Endothelial cell of umbilical vein (primary cell): ENCODE data around the gene ATXN10. TPM values are rescaled to one million over a fixed set of nuclear protein-coding genes. Genes with fewer than 3 reads are reported as not detected.

Source experiments
- BruUV-seq: library from RNA; stranded (reverse); fragments of 400-500 nt; replicated peaks from 2 replicates; lab custom pipeline; 2021; lab: Mats Ljungman, UMichigan
- CTCF ChIA-PET: fragments of 300-600, 350-600 bp; sonication (Branson Sonifier 250); formaldehyde crosslinking; loops from one replicate; lab custom pipeline; 2021; ENCODE audit warnings: antibody characterized with exemption, inconsistent platforms; lab: Charles Lee
- POLR2A ChIA-PET: fragments of 300-600, 350-600 bp; sonication (Branson Sonifier 250); formaldehyde crosslinking; loops from one replicate; lab custom pipeline; 2021; ENCODE audit warnings: antibody characterized with exemption, inconsistent platforms; lab: Charles Lee
- DNase-seq: peaks from one replicate; pipeline ENCODE4 v3.0.0-alpha.2; 2011; ENCODE audit warnings: low read depth, low spot score
- FAIRE-seq: peaks from 2 replicates; lab custom pipeline; 2011; peaks lifted over from hg19 to GRCh38; lab: Jason Lieb, UNC
- H2AFZ ChIP-seq: 2 replicates; pipeline ENCODE4 v1.6.0; 2012; ENCODE audit warnings: low read depth, low read length, control low read depth, inconsistent platforms
- H3K27ac ChIP-seq: 2 replicates; pipeline ENCODE4 v1.5.1; 2011; ENCODE audit warnings: low read depth, mild to moderate bottlenecking, control low read depth, low read length, moderate library complexity; ENCODE audit not compliant: insufficient read depth
- H3K27me3 ChIP-seq, 2 experiments: 2 replicates each; pipeline versions ENCODE4 v1.6.0 to v1.6.1; 2011; ENCODE audit warnings: low read length in 2 of 2, mixed read lengths in 1 of 2; ENCODE audit not compliant: control insufficient read depth in 2 of 2, insufficient read depth in 2 of 2
- H3K36me3 ChIP-seq, 2 experiments: 2 replicates in 1 of 2; 3 replicates in 1 of 2; pipeline ENCODE4 v1.5.1; 2011; ENCODE audit warnings: low read length in 2 of 2, mild to moderate bottlenecking in 1 of 2, moderate library complexity in 1 of 2; ENCODE audit not compliant: control insufficient read depth in 2 of 2, insufficient read depth in 2 of 2; ENCODE audit errors: extremely low read depth in 1 of 2
- H3K4me1 ChIP-seq: 3 replicates; pipeline ENCODE4 v1.5.1; 2011; ENCODE audit warnings: mild to moderate bottlenecking, low read length; ENCODE audit not compliant: control insufficient read depth, insufficient read depth; ENCODE audit errors: extremely low read depth
- H3K4me2 ChIP-seq: 2 replicates; pipeline ENCODE4 v1.6.1; 2011; ENCODE audit warnings: low read length, control low read depth, mixed read lengths; ENCODE audit not compliant: insufficient read depth
- H3K4me3 ChIP-seq, 3 experiments: fragments of 200-600 bp in 1 of 3; sonication (generic), shearing (Covaris generic) in 1 of 3; replicated peaks in 1 of 3; 2 replicates each; pipeline ENCODE4 v1.5.1; 2011 to 2016; ENCODE audit warnings: control low read depth in 3 of 3, low read length in 3 of 3, mild to moderate bottlenecking in 2 of 3, inconsistent platforms in 1 of 3, low read depth in 1 of 3, moderate library complexity in 1 of 3; ENCODE audit not compliant: insufficient read depth in 1 of 3
- H3K79me2 ChIP-seq: 2 replicates; pipeline ENCODE4 v1.6.0; 2012; ENCODE audit warnings: low read length, inconsistent platforms; ENCODE audit not compliant: control insufficient read depth, insufficient read depth
- H3K9ac ChIP-seq: replicated peaks from 2 replicates; pipeline ENCODE3; 2011; ENCODE audit warnings: low read length, control low read depth; ENCODE audit not compliant: insufficient read depth; ENCODE audit errors: extremely low read depth
- H3K9me1 ChIP-seq: replicated peaks from 3 replicates; pipeline ENCODE4 v1.6.0; 2011; ENCODE audit warnings: mild to moderate bottlenecking, low read length; ENCODE audit not compliant: control insufficient read depth, insufficient read depth; ENCODE audit errors: extremely low read depth
- H3K9me3 ChIP-seq: replicated peaks from 2 replicates; pipeline ENCODE4 v1.5.1; 2012; ENCODE audit warnings: low read length, inconsistent platforms; ENCODE audit not compliant: control insufficient read depth, insufficient read depth
- H4K20me1 ChIP-seq: replicated peaks from 2 replicates; pipeline ENCODE3; 2011; ENCODE audit warnings: mild to moderate bottlenecking, low read length; ENCODE audit not compliant: control insufficient read depth, insufficient read depth; ENCODE audit errors: extremely low read depth
- CTCF ChIP-seq, 2 donors: IDR thresholded peaks; 1 replicate in 1 of 2; 2 replicates in 1 of 2; pipeline ENCODE4 v1.5.1; 2011; ENCODE audit warnings: low read length in 2 of 2, mild to moderate bottlenecking in 2 of 2, moderate library complexity in 2 of 2, control low read depth in 1 of 2, inconsistent platforms in 1 of 2, low read depth in 1 of 2; ENCODE audit not compliant: insufficient read depth in 1 of 2; ENCODE audit errors: extremely low read depth in 1 of 2
- EZH2 ChIP-seq: IDR thresholded peaks from 2 replicates; pipeline ENCODE4 v1.6.1; 2012; ENCODE audit warnings: borderline replicate concordance, low read depth, mild to moderate bottlenecking, moderate library complexity, low read length, inconsistent platforms; ENCODE audit not compliant: severe bottlenecking
- FOS ChIP-seq: IDR thresholded peaks from 2 replicates; pipeline ENCODE4 v1.6.1; 2011; ENCODE audit warnings: mild to moderate bottlenecking, low read length, moderate library complexity, borderline replicate concordance; ENCODE audit not compliant: insufficient read depth
- GATA2 ChIP-seq: IDR thresholded peaks from 2 replicates; pipeline ENCODE4 v1.7.0; 2011; ENCODE audit warnings: low read depth, mild to moderate bottlenecking, moderate library complexity, mixed read lengths, low read length; ENCODE audit not compliant: insufficient read length, insufficient read depth
- JUN ChIP-seq: IDR thresholded peaks from 2 replicates; pipeline ENCODE4 v1.6.1; 2011; ENCODE audit warnings: borderline replicate concordance, low read depth; ENCODE audit not compliant: insufficient read length, insufficient read depth
- MAX ChIP-seq: IDR thresholded peaks from 2 replicates; pipeline ENCODE4 v1.6.1; 2011; ENCODE audit not compliant: insufficient read depth, insufficient read length
- MYC ChIP-seq: IDR thresholded peaks from one replicate; pipeline ENCODE4 v1.6.1; 2011; ENCODE audit warnings: mild to moderate bottlenecking, low read depth, low read length
- POLR2A ChIP-seq: IDR thresholded peaks from 2 replicates; pipeline ENCODE4 v1.6.1; 2012; ENCODE audit warnings: low read depth, mild to moderate bottlenecking, control low read depth, low read length
- POLR2AphosphoS5 ChIP-seq: IDR thresholded peaks from 2 replicates; pipeline ENCODE4 v1.6.1; 2012; ENCODE audit warnings: low read depth, mild to moderate bottlenecking, control low read depth, low read length, moderate library complexity; ENCODE audit not compliant: insufficient read depth
- dilution Hi-C: fragments of 300-500 bp; cut with MboI; formaldehyde crosslinking; loops from one replicate; pipeline ENCODE4 v1.15.0; 2019; ENCODE audit warnings: low sequenced_read_pairs; ENCODE audit not compliant: extremely low pct_ligation_motif_present
- intact Hi-C: fragments of 100-400 bp; cut with micrococcal nuclease; formaldehyde crosslinking; loops from one replicate; pipeline ENCODE4 v1.10.0; 2022
- polyA plus RNA-seq, 4 experiments: library from polyadenylated mRNA; depleted of rRNA in 3 of 4; stranded (reverse) in 3 of 4; unstranded in 1 of 4; fragments of >200 nt; gene quantifications; 2 replicates each; pipeline versions ENCODE4 v1.2.1 to v1.2.3, GENCODE V29; 2011 to 2012; ENCODE audit warnings: missing spikeins in 1 of 4
- total RNA-seq: library from RNA; stranded (reverse); gene quantifications from 2 replicates; pipeline ENCODE4 v1.2.3, GENCODE V29; 2021

The ATXN10 gene
- total and polyA plus RNA-seq, 2 donors (not counting 3 experiments of a cell fraction or from before 2014, with no cell fraction given), result 73.2 to 91.9 TPM

GRCh38 chr22:45888221-45889092 lies 216.8 kb downstream of the ATXN10 start:
- Histone ChIP-seq H3K9ac (no peak overlapping the region), H4K20me1 (no peaks in the 10 kb centered on the region), H2AFZ (no peak overlapping the region), H3K4me1 (no peaks in the 10 kb centered on the region), H3K9me1 (no peaks in the 10 kb centered on the region), H3K4me3 (no peak overlapping the region), H3K27ac (no peak overlapping the region), H3K36me3 (no peaks in the 10 kb centered on the region), H3K9me3 (no peaks in the 10 kb centered on the region), H3K79me2 (no peaks in the 10 kb centered on the region), H3K4me2 (no peak overlapping the region), H3K27me3 (peaks cover 0 to 3% of the 10 kb centered on the region in 2 experiments)
- ChIA-PET CTCF (interaction anchor here (1.0 kb wide), 1 partner anchor 11 kb away, joined by 3 read pairs; no protein-coding TSS in a partner anchor), POLR2A (no interaction called here)
- dilution Hi-C loops (no loop called here), intact Hi-C loops (no loop called here)
- DNase-seq, result no peak
- FAIRE-seq, result no peak
- BruUV-seq, result no TSS peak
- no peak for TF ChIP-seq POLR2A
- TF ChIP-seq POLR2AphosphoS5, result no peak
- TF ChIP-seq JUN, result no peak
- no peak for TF ChIP-seq GATA2
- TF ChIP-seq CTCF (IDR thresholded peaks at IDR 0.05; ENCODE audit: extremely low read depth in 1 of 2, insufficient read depth in 1 of 2, low read depth in 1 of 2, low read length in 2 of 2), result no peak
- TF ChIP-seq MAX, result no peak
- no peak for TF ChIP-seq FOS
- TF ChIP-seq MYC, result no peak
- no peak for TF ChIP-seq EZH2
